GM18873 (cell line): ENCODE results near the gene KIF12.
"Not testable (repeated sequence)": the region's sequence is repeated elsewhere in the genome, so short reads cannot be mapped to it uniquely, and the experiment has no call there.

Source experiments
- ATAC-seq: cut with Tn5 transposase; IDR thresholded peaks from one replicate; pipeline ENCODE4 v1.9.1; 2021; ENCODE audit warnings: mild to moderate bottlenecking, moderate library complexity, moderate number of reproducible peaks; ENCODE audit not compliant: unreplicated experiment, low FRiP score

The KIF12 gene

GRCh38 chr9:114098936-114099668 is at the start of gene KIF12:
Gene KIF12 (minus strand): TSS chr9:114099292. CDS start chr9:114099276, 16 bp downstream.
- ATAC-seq: no peak

GRCh38 chr9:114146735-114147134 is 47.6 kb upstream of the KIF12 start:
- ATAC-seq: no peak

- ATAC-seq: no peak
Observed at GRCh38 chr9:114143234-114143633, 44.1 kb upstream of the KIF12 start.

GRCh38 chr9:114141553-114142402 is 42.7 kb upstream of the KIF12 start:
- no peak for ATAC-seq

GRCh38 chr9:114140850-114141249 is 41.8 kb upstream of the KIF12 start:
- ATAC-seq: no peak

GRCh38 chr9:114140401-114140800 is 41.3 kb upstream of the KIF12 start:
- ATAC-seq: no peak

- no peak for ATAC-seq
Observed at GRCh38 chr9:114139071-114139470, 40.0 kb upstream of the KIF12 start.

- ATAC-seq: no peak
Observed at GRCh38 chr9:114138552-114138971, 39.5 kb upstream of the KIF12 start.

GRCh38 chr9:114137831-114138230 is 38.7 kb upstream of the KIF12 start:
- ATAC-seq: no peak

GRCh38 chr9:114134827-114135396 is 35.8 kb upstream of the KIF12 start:
- ATAC-seq: no peak

GRCh38 chr9:114132550-114132918 is 33.4 kb upstream of the KIF12 start:
- no peak for ATAC-seq

GRCh38 chr9:114131808-114132549 is 32.9 kb upstream of the KIF12 start:
- ATAC-seq: no peak

GRCh38 chr9:114130624-114131277 is 31.7 kb upstream of the KIF12 start:
- ATAC-seq: no peak

GRCh38 chr9:114130141-114130540 is 31.0 kb upstream of the KIF12 start:
- no peak for ATAC-seq

- not testable (repeated sequence) for ATAC-seq
Observed at GRCh38 chr9:114128759-114129158, 29.7 kb upstream of the KIF12 start.

- no peak for ATAC-seq
Observed at GRCh38 chr9:114126247-114127060, 27.4 kb upstream of the KIF12 start.

GRCh38 chr9:114125476-114126013 is 26.5 kb upstream of the KIF12 start:
- no peak for ATAC-seq

GRCh38 chr9:114124666-114125475 is 25.8 kb upstream of the KIF12 start:
- ATAC-seq: no peak
